RWPE2 (cell line): ENCODE measurements around the gene ARHGAP26.

ENCODE experiments used
- ATAC-seq: fragments of 200-7000 bp; cut with Tn5 transposase; 3 replicates; pipeline ENCODE4 v1.9.1; 2021; ENCODE audit warnings: low read depth
- DNase-seq: peaks from one replicate; pipeline ENCODE4 v3.0.0-alpha.2; 2020; ENCODE audit warnings: low spot score
- H3K27ac ChIP-seq: fragments of 450-650 bp; 2 replicates; pipeline ENCODE4 v1.5.1; 2017; ENCODE audit warnings: mild to moderate bottlenecking; ENCODE audit not compliant: poor library complexity, severe bottlenecking
- H3K27me3 ChIP-seq: fragments of 250-450 bp; sonication (Bioruptor Pico); 2 replicates; pipeline ENCODE4 v1.5.1; 2021; ENCODE audit warnings: mild to moderate bottlenecking, moderate library complexity; ENCODE audit not compliant: insufficient read depth, poor library complexity, severe bottlenecking
- H3K36me3 ChIP-seq: fragments of 250-450 bp; sonication (Bioruptor Pico); 2 replicates; pipeline ENCODE4 v1.5.1; 2020; ENCODE audit warnings: low read depth, mild to moderate bottlenecking, moderate library complexity
- H3K4me1 ChIP-seq: fragments of 250-450 bp; sonication (Bioruptor Pico); 2 replicates; pipeline ENCODE4 v1.5.1; 2021; ENCODE audit warnings: mild to moderate bottlenecking, moderate library complexity; ENCODE audit not compliant: insufficient read depth, poor library complexity, severe bottlenecking
- H3K4me3 ChIP-seq: fragments of 250-450 bp; sonication (Bioruptor Pico); 2 replicates; pipeline ENCODE4 v1.5.1; 2021; ENCODE audit warnings: mild to moderate bottlenecking, moderate library complexity; ENCODE audit not compliant: severe bottlenecking
- H3K9me3 ChIP-seq: fragments of 250-450 bp; sonication (Bioruptor Pico); 2 replicates; pipeline ENCODE4 v1.5.1; 2021; ENCODE audit warnings: mild to moderate bottlenecking, moderate library complexity; ENCODE audit not compliant: severe bottlenecking
- CTCF ChIP-seq: fragments of 450-650 bp; IDR thresholded peaks from one replicate; pipeline ENCODE4 v1.5.1; 2017; ENCODE audit warnings: mild to moderate bottlenecking, moderate library complexity; ENCODE audit not compliant: poor library complexity, severe bottlenecking

Gene ARHGAP26

GRCh38 chr5:143148771-143149170, 378.6 kb downstream of the ARHGAP26 start:
- Histone ChIP-seq H3K4me1 (peaks cover 17% of the 10 kb centered on the region), H3K27ac (peak overlapping the region; percentile 51), H3K36me3 (no peaks in the 10 kb centered on the region), H3K27me3 (no peaks in the 10 kb centered on the region), H3K9me3 (no peaks in the 10 kb centered on the region), H3K4me3 (no peak overlapping the region)
- no peak for DNase-seq
- TF ChIP-seq CTCF, result no peak
- ATAC-seq, result peak; percentile 95

GRCh38 chr5:143149759-143150158, 379.6 kb downstream of the ARHGAP26 start:
- H3K27ac ChIP-seq, result no peak overlapping the region
- no peaks in the 10 kb centered on the region for H3K36me3 ChIP-seq
- no peak overlapping the region for H3K4me3 ChIP-seq
- no peaks in the 10 kb centered on the region for H3K27me3 ChIP-seq
- H3K4me1 ChIP-seq, result peaks cover 17% of the 10 kb centered on the region
- TF ChIP-seq CTCF, result no peak
- ATAC-seq, result no peak
- no peak for DNase-seq
- no peaks in the 10 kb centered on the region for H3K9me3 ChIP-seq

- no peak for TF ChIP-seq CTCF
- H3K9me3 ChIP-seq, result no peaks in the 10 kb centered on the region
- H3K36me3 ChIP-seq, result no peaks in the 10 kb centered on the region
- H3K4me1 ChIP-seq, result peaks cover 26% of the 10 kb centered on the region
- DNase-seq (no peak), ATAC-seq (no peak)
- H3K4me3 ChIP-seq, result no peak overlapping the region
- H3K27me3 ChIP-seq, result no peaks in the 10 kb centered on the region
- no peak overlapping the region for H3K27ac ChIP-seq
Observed at GRCh38 chr5:143151056-143151700, 381.0 kb downstream of the ARHGAP26 start.

- Histone ChIP-seq H3K4me3 (no peak overlapping the region), H3K27ac (no peak overlapping the region), H3K27me3 (no peaks in the 10 kb centered on the region), H3K4me1 (peaks cover 26% of the 10 kb centered on the region), H3K9me3 (no peaks in the 10 kb centered on the region), H3K36me3 (no peaks in the 10 kb centered on the region)
- DNase-seq (no peak), ATAC-seq (no peak)
- TF ChIP-seq CTCF, result no peak
Observed at GRCh38 chr5:143152445-143152844, 382.3 kb downstream of the ARHGAP26 start.

GRCh38 chr5:143153332-143154119, 383.3 kb downstream of the ARHGAP26 start:
- DNase-seq (no peak), ATAC-seq (no peak)
- Histone ChIP-seq H3K27me3 (no peaks in the 10 kb centered on the region), H3K9me3 (no peaks in the 10 kb centered on the region), H3K4me1 (peaks cover 22% of the 10 kb centered on the region), H3K27ac (peak overlapping the region; percentile 56), H3K4me3 (no peak overlapping the region), H3K36me3 (no peaks in the 10 kb centered on the region)
- TF ChIP-seq CTCF, result no peak
